ENCODE results near the gene LRRC8C. TPM values are rescaled to one million over a fixed set of nuclear protein-coding genes. Genes with fewer than 3 reads are reported as not detected.

The LRRC8C gene
- total RNA-seq, 1 experiment from 2014 or later = 8.4 TPM

DNA sequence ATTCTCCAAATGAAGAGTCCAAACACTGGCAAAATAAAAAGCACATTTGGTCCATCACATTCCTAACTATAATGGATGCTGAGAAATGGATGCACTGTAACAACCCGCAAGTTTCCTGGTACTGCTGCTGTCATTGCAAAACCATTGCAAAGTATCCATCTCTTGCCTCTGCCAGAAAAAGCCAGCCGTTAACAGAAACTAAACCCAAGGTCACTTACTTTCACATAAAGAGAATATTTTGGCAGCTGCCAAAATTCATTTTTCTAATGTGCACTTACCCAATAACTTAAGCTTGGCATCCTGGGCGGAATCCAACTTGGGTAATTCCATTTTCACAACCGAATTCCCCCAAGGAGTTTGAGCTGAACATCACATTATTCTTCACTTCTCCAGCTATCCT lies 110.9 kb downstream of the LRRC8C start:
- no peaks in the 10 kb centered on the region for H3K27me3 ChIP-seq (ENCODE audit: insufficient read depth, low read length)
- intact Hi-C loops (cut with micrococcal nuclease) = no loop called here
- H3K9me2 ChIP-seq (ENCODE audit: insufficient read depth) = no peaks in the 10 kb centered on the region
- no peak overlapping the region for H3K4me2 ChIP-seq (ENCODE audit: low read length)
- ChIA-PET RAD21 (ENCODE audit: low non-redundant PET in 1 of 2, low total read pairs in 2 of 2, uncharacterized antibody in 2 of 2, unreplicated experiment in 2 of 2) (no interaction called here), CTCF (no interaction called here), POLR2A (no interaction called here)
- no peaks in the 10 kb centered on the region for H3K79me2 ChIP-seq (ENCODE audit: insufficient read depth, low read length)
- no peaks in the 10 kb centered on the region for H3K9me3 ChIP-seq (ENCODE audit: control insufficient read depth in 1 of 2, insufficient read depth in 1 of 2, low read depth in 1 of 2, low read length in 2 of 2)
- H3K9ac ChIP-seq (ENCODE audit: low read length) = no peak overlapping the region
- no peaks in the 10 kb centered on the region for H3K4me1 ChIP-seq (ENCODE audit: control insufficient read depth in 1 of 2, insufficient read depth in 2 of 2, low read length in 2 of 2)
- TF ChIP-seq CTCF (IDR thresholded peaks at IDR 0.05 in 2 of 3, conservative IDR thresholded peaks at IDR 0.05 in 1 of 3; ENCODE audit: borderline replicate concordance in 1 of 3, insufficient read depth in 1 of 3, low read depth in 2 of 3, low read length in 2 of 3) = no peak
- DNase-seq (ENCODE audit: low read depth, low spot score) (no peak), ATAC-seq (no peak)
- no peaks in the 10 kb centered on the region for H3K36me3 ChIP-seq (ENCODE audit: control insufficient read depth in 1 of 2, insufficient read depth in 2 of 2, low read length in 2 of 2)
- H2AFZ ChIP-seq (ENCODE audit: low read depth, low read length, poor library complexity, severe bottlenecking) = no peak overlapping the region
- H4K20me1 ChIP-seq (ENCODE audit: insufficient read depth) = no peaks in the 10 kb centered on the region
- H3K27ac ChIP-seq (ENCODE audit: low read depth, low read length) = no peak overlapping the region
- BruUV-seq (replicated peaks) = no TSS peak
- no peak overlapping the region for H3K4me3 ChIP-seq (replicated peaks in 1 of 2; ENCODE audit: low read depth in 1 of 2, low read length in 2 of 2)

GRCh38 chr1:89746424-89747149 lies 113.7 kb downstream of the LRRC8C start:
- intact Hi-C loops (cut with micrococcal nuclease) = no loop called here
- DNase-seq (ENCODE audit: low read depth, low spot score) (no peak), ATAC-seq (no peak)
- H3K4me2 ChIP-seq (ENCODE audit: low read length) = no peak overlapping the region
- BruUV-seq (replicated peaks) = no TSS peak
- no peaks in the 10 kb centered on the region for H3K36me3 ChIP-seq (ENCODE audit: control insufficient read depth in 1 of 2, insufficient read depth in 2 of 2, low read length in 2 of 2)
- H3K27ac ChIP-seq (ENCODE audit: low read depth, low read length) = no peak overlapping the region
- no peaks in the 10 kb centered on the region for H3K27me3 ChIP-seq (ENCODE audit: insufficient read depth, low read length)
- CTCF ChIA-PET = no interaction called here
- no peak overlapping the region for H3K4me3 ChIP-seq (replicated peaks in 1 of 2; ENCODE audit: low read depth in 1 of 2, low read length in 2 of 2)
- no peaks in the 10 kb centered on the region for H3K4me1 ChIP-seq (ENCODE audit: control insufficient read depth in 1 of 2, insufficient read depth in 2 of 2, low read length in 2 of 2)
- POLR2A ChIA-PET = no interaction called here
- no peak overlapping the region for H3K9ac ChIP-seq (ENCODE audit: low read length)
- RAD21 ChIA-PET (ENCODE audit: low non-redundant PET in 1 of 2, low total read pairs in 2 of 2, uncharacterized antibody in 2 of 2, unreplicated experiment in 2 of 2) = no interaction called here
- no peak overlapping the region for H2AFZ ChIP-seq (ENCODE audit: low read depth, low read length, poor library complexity, severe bottlenecking)
- no peaks in the 10 kb centered on the region for H3K79me2 ChIP-seq (ENCODE audit: insufficient read depth, low read length)
- H3K9me3 ChIP-seq (ENCODE audit: control insufficient read depth in 1 of 2, insufficient read depth in 1 of 2, low read depth in 1 of 2, low read length in 2 of 2) = no peaks in the 10 kb centered on the region
- H3K9me2 ChIP-seq (ENCODE audit: insufficient read depth) = no peaks in the 10 kb centered on the region
- no peaks in the 10 kb centered on the region for H4K20me1 ChIP-seq (ENCODE audit: insufficient read depth)
- TF ChIP-seq REST (IDR thresholded peaks at IDR 0.05; ENCODE audit: low read depth) (no peak), POLR2AphosphoS5 (IDR thresholded peaks at IDR 0.05; ENCODE audit: low read depth, low read length) (no peak), EZH2 (IDR thresholded peaks at IDR 0.05) (no peak), ZFX (IDR thresholded peaks at IDR 0.05) (no peak), ZBTB33 (IDR thresholded peaks at IDR 0.05; ENCODE audit: extremely low read depth, insufficient replicate concordance, low read length) (no peak), FOSL1 (IDR thresholded peaks at IDR 0.05; ENCODE audit: low read depth) (no peak), SRF (IDR thresholded peaks at IDR 0.05; ENCODE audit: low read depth) (no peak), CEBPB (IDR thresholded peaks at IDR 0.05; ENCODE audit: low read depth) (no peak), RAD21 (IDR thresholded peaks at IDR 0.05; ENCODE audit: low read depth) (no peak), ZNF274 (IDR thresholded peaks at IDR 0.05; ENCODE audit: low read depth, low read length) (no peak)
- TF ChIP-seq, protein P1, sequence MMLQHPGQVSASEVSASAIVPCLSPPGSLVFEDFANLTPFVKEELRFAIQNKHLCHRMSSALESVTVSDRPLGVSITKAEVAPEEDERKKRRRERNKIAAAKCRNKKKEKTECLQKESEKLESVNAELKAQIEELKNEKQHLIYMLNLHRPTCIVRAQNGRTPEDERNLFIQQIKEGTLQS (IDR thresholded peaks at IDR 0.05) = no peak

Data from HCT116 (cell line).